Measurements from ENCODE around the gene HNF1B.

HNF1B gene

DNA sequence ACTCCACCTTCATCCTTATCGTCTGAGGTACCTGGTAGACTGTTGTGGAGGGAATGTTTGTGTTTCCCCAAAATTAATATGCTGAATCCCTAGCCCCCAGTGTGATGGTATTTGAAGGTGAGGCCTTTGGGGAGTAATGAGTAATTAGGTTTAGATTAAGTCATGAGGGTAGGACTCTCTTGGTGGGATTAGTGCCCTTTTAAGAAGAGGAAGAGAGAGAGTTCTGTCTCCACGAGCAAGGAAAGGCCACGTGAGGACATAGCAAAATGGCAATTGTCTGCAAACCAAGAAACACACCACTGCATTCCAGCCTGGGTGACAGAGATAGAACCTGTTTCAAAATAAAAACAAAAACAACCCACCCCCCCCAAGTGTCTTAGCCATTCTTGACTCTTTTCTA lies 80.6 kb downstream of the HNF1B start:
- no peak for DNase-seq

DNA sequence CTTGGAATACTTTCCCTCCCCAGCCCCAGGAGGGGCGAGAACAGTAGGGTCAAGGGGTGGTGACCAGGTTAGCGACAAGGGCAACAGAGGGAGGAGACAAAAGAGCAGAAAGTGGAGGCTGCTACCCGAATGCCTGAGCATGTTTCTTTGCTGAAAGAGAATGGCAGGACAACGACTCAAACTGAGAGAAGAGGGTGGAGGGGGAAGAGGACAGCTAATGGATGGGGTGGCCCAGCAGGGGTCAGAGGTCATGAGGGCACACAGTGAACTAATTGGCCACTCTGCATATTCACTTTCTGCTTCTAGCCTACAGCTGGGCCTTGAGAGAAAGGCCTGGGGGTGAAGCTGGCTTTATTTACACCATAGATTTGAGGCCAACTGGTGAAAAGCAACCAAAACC lies 82.5 kb downstream of the HNF1B start:
- DNase-seq: no peak

DNA sequence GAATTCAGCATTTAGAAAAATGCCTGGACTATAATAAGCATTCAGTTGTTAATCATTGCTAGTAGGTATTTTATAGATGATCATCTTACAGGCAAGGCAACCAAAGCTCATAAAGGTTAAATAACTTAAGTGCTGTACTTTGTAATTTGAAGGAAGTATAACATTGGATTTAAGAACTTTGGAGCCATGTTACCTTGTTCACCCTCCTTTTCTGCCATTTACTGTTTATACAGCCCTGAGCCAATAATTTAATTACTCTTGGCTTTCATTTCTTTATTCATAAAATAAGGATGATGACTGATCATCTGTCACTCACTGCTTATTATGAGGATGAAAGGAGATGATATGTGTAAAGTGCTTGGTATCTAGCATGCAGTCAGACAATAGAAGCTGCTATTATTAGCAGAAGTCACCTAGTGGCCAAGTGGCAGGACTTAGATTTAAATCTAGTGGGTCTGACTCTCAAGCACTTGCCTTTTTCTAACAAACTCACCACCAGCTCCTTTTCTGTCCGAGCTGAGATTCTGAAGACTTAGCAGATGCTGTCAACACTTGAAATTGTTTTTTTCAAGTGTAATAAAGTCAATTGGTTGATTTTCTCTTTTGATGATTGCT lies 83.4 kb downstream of the HNF1B start:
- DNase-seq: no peak

DNA sequence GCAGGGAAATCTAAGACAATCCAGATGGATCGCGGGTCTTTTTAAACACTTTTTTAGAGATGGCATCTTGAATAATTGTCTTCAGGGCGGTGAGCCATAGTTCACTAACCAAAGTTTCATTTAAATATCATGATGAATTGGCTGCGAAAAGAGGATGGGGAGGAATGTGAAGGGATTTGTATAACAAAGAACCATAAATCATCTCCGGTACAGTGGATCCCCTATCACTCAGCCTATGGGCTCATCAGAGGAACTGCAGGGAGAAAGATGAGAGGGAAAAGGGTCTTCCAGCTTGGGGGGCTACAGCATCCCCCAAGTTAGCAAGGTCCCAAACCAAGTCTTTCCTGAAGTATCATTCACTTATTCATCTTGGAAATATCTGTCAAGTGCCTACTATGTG lies 84.9 kb downstream of the HNF1B start:
- no peak for DNase-seq

DNA sequence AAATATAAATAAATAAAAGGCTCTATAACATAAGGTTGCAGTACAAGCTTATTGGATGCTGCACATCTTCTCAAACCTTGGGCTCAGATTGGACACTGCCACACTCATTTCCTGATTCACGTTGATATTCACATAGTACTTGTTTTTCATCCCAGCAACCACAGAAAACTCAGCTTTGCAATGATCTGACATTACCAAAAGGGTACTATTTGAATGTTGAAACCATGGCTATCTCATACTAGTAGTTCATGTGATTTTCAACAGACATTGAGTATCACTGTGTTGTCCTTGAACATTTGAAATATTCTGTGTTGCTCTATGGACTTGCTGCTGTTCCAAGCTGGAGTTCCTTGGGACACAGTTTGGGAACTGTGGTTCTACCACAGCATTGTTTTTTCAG lies 87.7 kb downstream of the HNF1B start:
- DNase-seq: no peak

DNA sequence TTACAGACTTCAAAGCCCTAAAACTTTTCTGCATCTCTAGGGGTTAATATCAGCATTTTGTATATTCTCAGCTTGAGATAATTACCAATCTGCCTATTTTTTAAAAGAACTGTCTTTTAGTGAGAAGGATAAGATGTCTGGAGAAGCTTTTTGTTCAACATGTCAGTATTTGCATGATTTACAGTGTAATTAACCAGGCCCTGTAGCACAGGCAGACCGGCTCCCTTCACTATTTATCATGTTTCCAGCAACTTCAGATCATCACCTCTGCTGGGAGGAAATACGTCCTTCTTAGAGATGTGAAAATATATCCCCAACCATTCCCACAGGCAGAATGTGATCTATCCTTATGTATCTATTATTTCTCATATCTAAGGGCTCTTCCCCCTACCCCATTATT lies 93.0 kb downstream of the HNF1B start:
- no peak for DNase-seq

DNA sequence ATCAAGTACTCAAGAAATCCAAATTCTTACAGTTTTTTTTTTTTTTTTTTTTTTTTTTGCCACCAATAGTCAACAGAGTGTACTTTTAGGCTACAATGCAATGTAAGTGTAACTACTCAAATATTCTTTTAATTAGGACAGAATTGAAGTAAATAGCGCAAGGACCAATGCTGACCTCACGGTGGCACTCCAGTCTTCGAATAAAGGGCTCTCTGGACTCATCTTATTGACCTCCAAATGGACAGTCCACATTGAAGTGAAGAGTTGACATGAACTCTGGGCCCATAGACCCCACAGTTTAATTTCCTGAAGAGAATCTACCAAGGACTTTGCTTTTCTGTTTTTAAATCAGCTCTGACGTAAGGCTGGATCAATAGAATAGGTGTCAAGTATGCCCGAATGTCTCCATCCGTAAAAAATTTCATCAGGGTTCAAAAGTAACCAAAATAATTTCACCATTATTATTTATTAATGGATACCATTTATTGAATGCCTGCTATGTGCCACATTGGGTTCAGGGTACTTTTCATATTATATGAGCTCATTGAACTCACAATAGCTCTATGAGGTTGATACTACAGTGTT lies 94.3 kb downstream of the HNF1B start:
- DNase-seq: peak; percentile 54

DNA sequence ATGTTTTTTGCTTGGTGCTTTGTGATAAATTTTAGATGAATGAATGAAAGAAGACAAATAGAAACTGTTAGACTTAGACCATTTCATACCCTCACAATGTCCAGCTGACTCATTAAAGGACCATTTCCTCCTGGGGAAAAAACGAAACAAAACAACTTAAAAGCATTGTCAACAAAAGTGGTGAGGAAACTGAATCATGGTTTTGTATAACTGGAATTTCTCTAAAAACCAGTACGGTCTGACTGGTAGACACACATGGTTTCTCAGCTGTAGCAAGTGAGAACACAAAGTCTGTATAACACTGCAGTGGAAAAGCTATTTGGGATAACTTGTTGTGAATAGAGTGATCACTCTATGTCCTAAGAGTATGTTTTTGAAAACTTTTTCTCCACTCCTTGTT lies 96.3 kb downstream of the HNF1B start:
- DNase-seq: peak; percentile 42

DNA sequence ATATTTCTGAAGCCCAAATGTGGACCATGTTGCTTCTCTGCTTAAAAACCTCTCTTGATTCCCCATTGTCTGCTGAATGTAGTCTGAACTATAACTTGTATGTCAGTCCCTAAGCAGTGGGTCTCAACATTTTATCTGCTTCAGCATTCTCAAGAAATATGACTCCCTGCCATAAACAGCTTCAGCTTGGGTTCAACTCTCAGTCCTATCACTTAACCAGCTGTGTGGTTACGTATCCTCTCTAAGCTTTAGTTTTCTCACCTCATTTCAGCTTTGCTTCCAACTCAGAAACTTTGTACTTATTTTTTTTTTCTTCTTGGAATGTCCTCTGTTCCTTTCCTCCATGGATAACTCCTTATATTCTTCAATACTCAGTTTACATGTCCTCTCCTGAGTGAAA lies 97.0 kb downstream of the HNF1B start:
- no peak for DNase-seq

DNA sequence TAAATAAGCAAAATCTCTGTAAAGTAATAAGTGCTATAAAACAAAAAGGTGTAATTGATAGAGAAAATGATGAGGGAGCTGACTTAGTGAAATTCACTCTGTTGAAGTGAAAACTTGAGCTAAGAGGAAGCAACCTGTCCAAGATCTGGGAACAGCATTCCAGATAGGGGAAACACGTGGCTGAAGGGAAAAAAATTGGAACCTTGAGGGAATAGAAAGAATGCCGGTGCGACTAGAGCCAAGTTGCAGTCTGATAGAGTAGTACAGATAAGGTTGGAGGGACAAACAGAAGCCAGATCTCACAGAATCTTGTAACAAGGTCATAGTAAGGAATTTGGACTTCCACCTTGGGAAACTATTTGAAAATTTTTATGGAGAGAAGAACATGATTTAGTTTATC lies 101.0 kb downstream of the HNF1B start:
- peak; percentile 19 for DNase-seq

DNA sequence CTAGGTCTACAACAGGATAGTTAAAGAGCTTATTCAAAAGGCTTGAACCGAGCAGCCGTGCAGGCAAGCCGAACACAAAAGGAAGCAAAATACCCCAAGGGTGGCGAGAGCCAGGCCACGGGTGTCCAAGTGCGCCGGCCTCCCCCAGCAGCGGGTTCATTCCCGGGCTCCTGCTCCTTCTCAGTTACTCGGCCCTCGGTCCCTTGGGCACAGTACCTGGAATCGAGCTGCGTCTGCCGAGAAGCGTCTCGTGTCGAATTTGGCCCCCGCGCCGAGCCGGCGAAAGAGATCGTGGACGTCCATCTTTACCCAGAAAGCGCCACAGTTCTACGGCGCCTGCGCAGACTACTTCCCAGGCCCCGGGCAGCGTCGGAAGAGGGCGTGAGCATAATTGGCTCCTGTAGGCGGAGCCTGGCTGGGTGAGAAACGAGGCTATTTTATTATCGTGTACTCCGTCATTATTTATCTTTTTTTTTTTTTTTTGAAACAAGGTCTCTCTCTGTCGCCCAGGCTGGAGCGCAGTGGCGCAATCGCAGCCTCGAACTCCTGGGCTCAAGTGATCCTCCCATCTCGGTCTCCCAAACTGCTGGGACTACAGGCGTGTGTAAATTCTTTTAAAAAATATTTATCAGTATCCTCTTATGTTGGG lies 101.6 kb downstream of the HNF1B start, which contains the start of gene DDX52:
Gene DDX52 (minus strand): TSS at position 329 of the 649 bp plus-strand sequence. CDS start 26 bp downstream, at position 303.
- DNase-seq: peak; percentile 88

DNA sequence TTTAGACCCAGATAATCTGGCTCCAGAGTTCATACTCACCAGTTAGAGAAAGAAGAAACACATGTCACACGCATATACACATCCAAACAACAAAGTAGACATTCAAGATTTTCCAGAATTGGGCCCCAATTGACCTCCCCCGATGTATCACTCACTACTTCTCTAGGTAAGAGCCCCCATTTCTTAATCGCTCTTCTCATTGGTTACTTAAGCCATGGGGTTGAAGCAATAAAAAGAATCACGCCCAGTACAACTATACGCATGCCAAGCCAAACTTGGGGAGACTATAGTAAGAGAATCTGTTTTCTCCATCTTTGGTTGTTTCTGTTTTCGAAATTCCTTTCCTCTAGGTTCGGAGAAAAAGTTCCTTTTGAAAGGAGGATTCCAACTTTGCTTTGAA lies 102.2 kb downstream of the HNF1B start:
- DNase-seq: peak; percentile 7

DNA sequence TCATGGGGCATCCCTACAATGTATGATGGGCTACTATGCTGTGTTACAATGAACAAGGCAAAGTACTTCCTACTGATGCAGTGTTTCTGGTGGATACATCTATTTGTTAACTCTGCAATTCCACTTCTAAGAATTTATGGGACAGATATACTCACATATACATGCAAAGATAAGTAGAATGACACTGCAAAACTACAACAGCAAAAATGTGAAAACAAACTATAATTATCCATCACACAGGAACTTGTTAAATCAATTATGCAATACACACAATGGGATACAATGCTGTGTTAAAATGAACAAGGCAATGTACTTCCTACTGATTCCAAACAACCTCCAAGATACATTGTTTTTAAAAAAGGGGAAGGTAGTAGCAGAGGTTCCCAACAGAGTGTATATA lies 104.8 kb downstream of the HNF1B start:
- no peak for DNase-seq

DNA sequence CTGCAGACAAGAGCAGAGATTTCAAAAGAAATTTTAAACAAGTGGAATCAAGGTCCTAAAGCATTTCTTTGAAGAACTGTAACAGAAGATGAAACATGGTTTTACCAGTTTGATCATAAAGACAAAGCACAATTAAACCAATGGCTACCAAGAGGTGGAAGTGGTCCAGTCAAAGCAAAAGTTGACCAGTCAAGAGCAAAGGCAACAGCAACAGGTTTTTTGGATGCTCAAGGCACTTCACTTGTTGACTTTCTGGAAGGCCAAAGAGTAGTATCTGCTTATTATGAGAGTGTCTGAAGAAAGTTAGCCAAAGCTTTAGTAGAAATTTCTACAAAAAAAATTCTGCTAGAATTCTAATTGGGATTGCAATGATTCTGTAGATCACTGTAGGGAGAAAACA lies 106.9 kb downstream of the HNF1B start:
- DNase-seq: no peak
